ENCODE measurements around the gene UCK1.
A peak's percentile ranks its signal among the peaks of the same experiment; 100 is the strongest.

The UCK1 gene

GRCh38 chr9:131523451-131524435 lies 7.3 kb downstream of the UCK1 start:
- Histone ChIP-seq H2BK120ac (ENCODE audit: low read depth, low read length) (no peak overlapping the region), H2BK12ac (ENCODE audit: low read length in 2 of 2) (no peak overlapping the region), H2AFZ (ENCODE audit: low read depth, low read length) (no peak overlapping the region), H3K4ac (ENCODE audit: low read depth in 1 of 2, low read length in 2 of 2) (no peak overlapping the region), H4K8ac (ENCODE audit: low read length) (no peak overlapping the region), H3K14ac (ENCODE audit: low read length in 2 of 2) (no peak overlapping the region), H3K27me3 (ENCODE audit: control insufficient read depth in 1 of 2, insufficient read depth in 1 of 2, low read length in 2 of 2) (no peaks in the 10 kb centered on the region), H2AK5ac (ENCODE audit: low read length, severe bottlenecking) (no peak overlapping the region), H4K91ac (ENCODE audit: low read length) (no peak overlapping the region), H2BK5ac (ENCODE audit: low read depth, low read length, poor library complexity, severe bottlenecking) (no peak overlapping the region), H3K36me3 (ENCODE audit: control insufficient read depth in 1 of 2, insufficient read depth in 2 of 2, low read depth in 1 of 2, low read length in 2 of 2) (peaks cover 90 to 95% of the 10 kb centered on the region in 2 experiments), H3K27ac (ENCODE audit: low read length, poor library complexity, severe bottlenecking) (no peak overlapping the region), H3K4me2 (ENCODE audit: low read length, poor library complexity, severe bottlenecking) (no peak overlapping the region), H3K9me3 (ENCODE audit: control insufficient read depth, low read length) (no peaks in the 10 kb centered on the region), H3K79me1 (replicated peaks; ENCODE audit: low read length, poor library complexity, severe bottlenecking) (peaks cover 5% of the 10 kb centered on the region), H3K4me1 (ENCODE audit: control insufficient read depth, insufficient read depth, low read depth, low read length) (peaks cover 5% of the 10 kb centered on the region), H3K18ac (ENCODE audit: low read depth in 1 of 2, low read length in 2 of 2) (no peak overlapping the region), H3K9ac (ENCODE audit: low read length) (no peak overlapping the region), H3K23ac (ENCODE audit: low read length in 2 of 2) (no peak overlapping the region), H2BK15ac (ENCODE audit: low read depth, poor library complexity, severe bottlenecking) (no peak overlapping the region), H3K4me3 (ENCODE audit: insufficient read depth in 1 of 2, low read depth in 1 of 2, low read length in 2 of 2) (no peak overlapping the region)
- WGBS, result 94% methylated on average over 29 of the region's 29 CpGs
- no peak for DNase-seq

GRCh38 chr9:131523086-131523388 lies 8.0 kb downstream of the UCK1 start:
- 99% methylated on average over 9 of the region's 9 CpGs for WGBS
- H3K27me3 ChIP-seq (ENCODE audit: control insufficient read depth in 1 of 2, insufficient read depth in 1 of 2, low read length in 2 of 2), result no peaks in the 10 kb centered on the region
- no peak overlapping the region for H2BK15ac ChIP-seq (ENCODE audit: low read depth, poor library complexity, severe bottlenecking)
- no peaks in the 10 kb centered on the region for H3K9me3 ChIP-seq (ENCODE audit: control insufficient read depth, low read length)
- no peak overlapping the region for H3K4ac ChIP-seq (ENCODE audit: low read depth in 1 of 2, low read length in 2 of 2)
- H3K4me1 ChIP-seq (ENCODE audit: control insufficient read depth, insufficient read depth, low read depth, low read length), result peaks cover 5% of the 10 kb centered on the region
- H2BK120ac ChIP-seq (ENCODE audit: low read depth, low read length), result no peak overlapping the region
- H3K4me3 ChIP-seq (ENCODE audit: insufficient read depth in 1 of 2, low read depth in 1 of 2, low read length in 2 of 2), result no peak overlapping the region
- H2AFZ ChIP-seq (ENCODE audit: low read depth, low read length), result no peak overlapping the region
- no peak overlapping the region for H3K18ac ChIP-seq (ENCODE audit: low read depth in 1 of 2, low read length in 2 of 2)
- H2BK5ac ChIP-seq (ENCODE audit: low read depth, low read length, poor library complexity, severe bottlenecking), result no peak overlapping the region
- DNase-seq, result no peak
- no peak overlapping the region for H4K91ac ChIP-seq (ENCODE audit: low read length)
- no peak overlapping the region for H3K4me2 ChIP-seq (ENCODE audit: low read length, poor library complexity, severe bottlenecking)
- no peak overlapping the region for H3K9ac ChIP-seq (ENCODE audit: low read length)
- H3K79me1 ChIP-seq (replicated peaks; ENCODE audit: low read length, poor library complexity, severe bottlenecking), result peaks cover 2% of the 10 kb centered on the region
- peaks cover 90 to 95% of the 10 kb centered on the region in 2 experiments for H3K36me3 ChIP-seq (ENCODE audit: control insufficient read depth in 1 of 2, insufficient read depth in 2 of 2, low read depth in 1 of 2, low read length in 2 of 2)
- no peak overlapping the region for H2BK12ac ChIP-seq (ENCODE audit: low read length in 2 of 2)
- H3K14ac ChIP-seq (ENCODE audit: low read length in 2 of 2), result no peak overlapping the region
- no peak overlapping the region for H3K23ac ChIP-seq (ENCODE audit: low read length in 2 of 2)
- no peak overlapping the region for H3K27ac ChIP-seq (ENCODE audit: low read length, poor library complexity, severe bottlenecking)
- no peak overlapping the region for H4K8ac ChIP-seq (ENCODE audit: low read length)
- H2AK5ac ChIP-seq (ENCODE audit: low read length, severe bottlenecking), result no peak overlapping the region

GRCh38 chr9:131522257-131523085 lies 8.6 kb downstream of the UCK1 start:
- Histone ChIP-seq H3K27me3 (ENCODE audit: control insufficient read depth in 1 of 2, insufficient read depth in 1 of 2, low read length in 2 of 2) (no peaks in the 10 kb centered on the region), H3K4me1 (ENCODE audit: control insufficient read depth, insufficient read depth, low read depth, low read length) (peaks cover 5% of the 10 kb centered on the region), H2BK120ac (ENCODE audit: low read depth, low read length) (no peak overlapping the region), H3K4me3 (ENCODE audit: insufficient read depth in 1 of 2, low read depth in 1 of 2, low read length in 2 of 2) (no peak overlapping the region), H2BK12ac (ENCODE audit: low read length in 2 of 2) (no peak overlapping the region), H3K9ac (ENCODE audit: low read length) (no peak overlapping the region), H3K79me1 (replicated peaks; ENCODE audit: low read length, poor library complexity, severe bottlenecking) (peaks cover 2% of the 10 kb centered on the region), H3K14ac (ENCODE audit: low read length in 2 of 2) (no peak overlapping the region), H2AFZ (ENCODE audit: low read depth, low read length) (no peak overlapping the region), H3K4me2 (ENCODE audit: low read length, poor library complexity, severe bottlenecking) (no peak overlapping the region), H3K9me3 (ENCODE audit: control insufficient read depth, low read length) (no peaks in the 10 kb centered on the region), H4K91ac (ENCODE audit: low read length) (no peak overlapping the region), H4K8ac (ENCODE audit: low read length) (peak overlapping the region; percentile 49), H2BK5ac (ENCODE audit: low read depth, low read length, poor library complexity, severe bottlenecking) (no peak overlapping the region), H2AK5ac (ENCODE audit: low read length, severe bottlenecking) (no peak overlapping the region), H3K27ac (ENCODE audit: low read length, poor library complexity, severe bottlenecking) (no peak overlapping the region), H3K36me3 (ENCODE audit: control insufficient read depth in 1 of 2, insufficient read depth in 2 of 2, low read depth in 1 of 2, low read length in 2 of 2) (peaks cover 96% of the 10 kb centered on the region in 2 experiments), H3K23ac (ENCODE audit: low read length in 2 of 2) (no peak overlapping the region), H3K4ac (ENCODE audit: low read depth in 1 of 2, low read length in 2 of 2) (no peak overlapping the region), H2BK15ac (ENCODE audit: low read depth, poor library complexity, severe bottlenecking) (no peak overlapping the region), H3K18ac (ENCODE audit: low read depth in 1 of 2, low read length in 2 of 2) (no peak overlapping the region)
- 96% methylated on average over 29 of the region's 29 CpGs for WGBS
- DNase-seq, result no peak

GRCh38 chr9:131521822-131522221 lies 9.2 kb downstream of the UCK1 start:
- no peak overlapping the region for H3K4me2 ChIP-seq (ENCODE audit: low read length, poor library complexity, severe bottlenecking)
- H3K4ac ChIP-seq (ENCODE audit: low read depth in 1 of 2, low read length in 2 of 2), result no peak overlapping the region
- H2BK120ac ChIP-seq (ENCODE audit: low read depth, low read length), result no peak overlapping the region
- no peak overlapping the region for H3K18ac ChIP-seq (ENCODE audit: low read depth in 1 of 2, low read length in 2 of 2)
- no peak overlapping the region for H2AK5ac ChIP-seq (ENCODE audit: low read length, severe bottlenecking)
- no peak overlapping the region for H2BK12ac ChIP-seq (ENCODE audit: low read length in 2 of 2)
- H3K4me1 ChIP-seq (ENCODE audit: control insufficient read depth, insufficient read depth, low read depth, low read length), result peaks cover 5% of the 10 kb centered on the region
- no peak overlapping the region for H3K23ac ChIP-seq (ENCODE audit: low read length in 2 of 2)
- 98% methylated on average over 13 of the region's 13 CpGs for WGBS
- no peak overlapping the region for H3K14ac ChIP-seq (ENCODE audit: low read length in 2 of 2)
- peaks cover 2% of the 10 kb centered on the region for H3K79me1 ChIP-seq (replicated peaks; ENCODE audit: low read length, poor library complexity, severe bottlenecking)
- H3K4me3 ChIP-seq (ENCODE audit: insufficient read depth in 1 of 2, low read depth in 1 of 2, low read length in 2 of 2), result no peak overlapping the region
- no peak overlapping the region for H2AFZ ChIP-seq (ENCODE audit: low read depth, low read length)
- no peaks in the 10 kb centered on the region for H3K9me3 ChIP-seq (ENCODE audit: control insufficient read depth, low read length)
- no peak overlapping the region for H3K9ac ChIP-seq (ENCODE audit: low read length)
- H4K91ac ChIP-seq (ENCODE audit: low read length), result no peak overlapping the region
- H2BK15ac ChIP-seq (ENCODE audit: low read depth, poor library complexity, severe bottlenecking), result no peak overlapping the region
- no peak for DNase-seq
- H4K8ac ChIP-seq (ENCODE audit: low read length), result no peak overlapping the region
- H3K36me3 ChIP-seq (ENCODE audit: control insufficient read depth in 1 of 2, insufficient read depth in 2 of 2, low read depth in 1 of 2, low read length in 2 of 2), result peaks cover 94 to 98% of the 10 kb centered on the region in 2 experiments
- H2BK5ac ChIP-seq (ENCODE audit: low read depth, low read length, poor library complexity, severe bottlenecking), result no peak overlapping the region
- H3K27ac ChIP-seq (ENCODE audit: low read length, poor library complexity, severe bottlenecking), result no peak overlapping the region
- H3K27me3 ChIP-seq (ENCODE audit: control insufficient read depth in 1 of 2, insufficient read depth in 1 of 2, low read length in 2 of 2), result no peaks in the 10 kb centered on the region

Measured in mesenchymal stem cell (in vitro differentiated cells and primary cell).